Measurements from ENCODE around the gene GJC2.

The GJC2 gene

DNA sequence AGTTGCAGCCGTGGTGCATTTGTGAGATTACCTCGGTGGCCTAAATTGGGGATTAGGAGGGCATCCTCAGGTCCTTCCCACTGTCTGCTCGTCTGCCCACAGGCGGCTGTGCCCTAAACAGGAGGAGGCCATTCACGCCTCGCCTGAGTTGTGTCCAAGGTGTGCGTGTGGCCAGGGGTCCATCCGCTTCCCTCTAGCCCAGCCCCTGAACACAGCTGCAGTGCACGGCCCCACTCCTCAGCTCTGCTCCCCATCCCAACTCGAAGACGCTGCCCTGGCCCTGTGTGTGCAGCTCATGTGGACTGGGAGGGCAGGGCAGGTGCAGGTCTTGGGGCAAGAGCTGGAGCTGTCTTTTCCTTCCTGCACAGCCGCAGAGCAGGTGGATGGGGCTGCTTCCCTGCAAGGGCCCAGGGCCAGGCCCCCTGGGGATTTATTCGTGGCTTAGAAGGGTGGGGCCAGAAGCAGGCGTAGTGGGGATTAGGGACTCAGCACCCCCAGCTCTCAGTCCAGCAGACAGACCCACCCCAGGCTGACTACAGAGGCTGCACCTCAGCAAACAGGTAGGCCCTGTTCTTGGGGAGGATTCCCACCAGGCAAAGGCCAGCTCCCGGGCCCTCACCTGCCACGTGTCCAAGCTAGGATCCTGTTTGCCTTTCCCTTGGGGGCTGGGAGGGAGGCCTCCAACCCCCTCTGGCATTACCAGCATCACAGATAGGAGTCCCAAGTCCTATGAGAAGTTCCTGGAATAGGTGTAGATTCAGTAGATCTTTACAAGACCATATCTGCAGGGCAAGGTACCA lies 5.3 kb upstream of the GJC2 start:
- no peak overlapping the region for H3K9ac ChIP-seq (ENCODE audit: low read depth in 1 of 2, low read length in 2 of 2)
- H3K27me3 ChIP-seq (ENCODE audit: control insufficient read depth in 1 of 2, insufficient read depth in 2 of 2, low read length in 2 of 2): no peaks in the 10 kb centered on the region
- peaks cover 8 to 41% of the 10 kb centered on the region in 2 donors for H3K36me3 ChIP-seq (ENCODE audit: control insufficient read depth in 1 of 2, insufficient read depth in 2 of 2, low read length in 2 of 2)
- H3K27ac ChIP-seq (ENCODE audit: low read depth, low read length): no peak overlapping the region
- peaks cover 36 to 37% of the 10 kb centered on the region in 2 donors for H3K4me1 ChIP-seq (ENCODE audit: control insufficient read depth in 1 of 2, insufficient read depth in 2 of 2, low read length in 2 of 2)
- H3K4me3 ChIP-seq (ENCODE audit: low read depth in 1 of 2, low read length in 2 of 2): no peak overlapping the region
- H3K9me3 ChIP-seq (ENCODE audit: control insufficient read depth in 1 of 2, low read length in 2 of 2): no peaks in the 10 kb centered on the region

DNA sequence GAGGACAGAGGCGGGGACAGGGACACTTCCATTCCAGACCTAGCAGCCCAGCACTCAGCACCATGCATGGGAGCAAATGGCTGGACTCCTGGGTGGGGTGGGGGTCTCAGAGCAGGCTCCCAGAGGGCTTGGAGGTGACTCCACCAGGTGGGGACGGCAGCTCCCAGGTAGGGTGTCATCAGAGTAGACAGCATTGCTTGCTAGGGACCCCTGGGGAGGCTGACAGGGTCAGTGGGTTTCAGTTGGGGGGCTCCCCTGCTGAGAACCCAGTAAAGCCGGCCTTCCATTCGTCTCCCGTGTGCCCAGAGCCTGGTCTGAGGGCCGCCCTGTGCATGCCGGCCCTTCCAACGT lies 4.8 kb upstream of the GJC2 start:
- Histone ChIP-seq H3K36me3 (ENCODE audit: control insufficient read depth in 1 of 2, insufficient read depth in 2 of 2, low read length in 2 of 2) (peaks cover 8 to 41% of the 10 kb centered on the region in 2 donors), H3K27me3 (ENCODE audit: control insufficient read depth in 1 of 2, insufficient read depth in 2 of 2, low read length in 2 of 2) (no peaks in the 10 kb centered on the region), H3K9ac (ENCODE audit: low read depth in 1 of 2, low read length in 2 of 2) (no peak overlapping the region), H3K4me3 (ENCODE audit: low read depth in 1 of 2, low read length in 2 of 2) (no peak overlapping the region), H3K9me3 (ENCODE audit: control insufficient read depth in 1 of 2, low read length in 2 of 2) (no peaks in the 10 kb centered on the region), H3K4me1 (ENCODE audit: control insufficient read depth in 1 of 2, insufficient read depth in 2 of 2, low read length in 2 of 2) (peaks cover 36 to 37% of the 10 kb centered on the region in 2 donors), H3K27ac (ENCODE audit: low read depth, low read length) (no peak overlapping the region)

DNA sequence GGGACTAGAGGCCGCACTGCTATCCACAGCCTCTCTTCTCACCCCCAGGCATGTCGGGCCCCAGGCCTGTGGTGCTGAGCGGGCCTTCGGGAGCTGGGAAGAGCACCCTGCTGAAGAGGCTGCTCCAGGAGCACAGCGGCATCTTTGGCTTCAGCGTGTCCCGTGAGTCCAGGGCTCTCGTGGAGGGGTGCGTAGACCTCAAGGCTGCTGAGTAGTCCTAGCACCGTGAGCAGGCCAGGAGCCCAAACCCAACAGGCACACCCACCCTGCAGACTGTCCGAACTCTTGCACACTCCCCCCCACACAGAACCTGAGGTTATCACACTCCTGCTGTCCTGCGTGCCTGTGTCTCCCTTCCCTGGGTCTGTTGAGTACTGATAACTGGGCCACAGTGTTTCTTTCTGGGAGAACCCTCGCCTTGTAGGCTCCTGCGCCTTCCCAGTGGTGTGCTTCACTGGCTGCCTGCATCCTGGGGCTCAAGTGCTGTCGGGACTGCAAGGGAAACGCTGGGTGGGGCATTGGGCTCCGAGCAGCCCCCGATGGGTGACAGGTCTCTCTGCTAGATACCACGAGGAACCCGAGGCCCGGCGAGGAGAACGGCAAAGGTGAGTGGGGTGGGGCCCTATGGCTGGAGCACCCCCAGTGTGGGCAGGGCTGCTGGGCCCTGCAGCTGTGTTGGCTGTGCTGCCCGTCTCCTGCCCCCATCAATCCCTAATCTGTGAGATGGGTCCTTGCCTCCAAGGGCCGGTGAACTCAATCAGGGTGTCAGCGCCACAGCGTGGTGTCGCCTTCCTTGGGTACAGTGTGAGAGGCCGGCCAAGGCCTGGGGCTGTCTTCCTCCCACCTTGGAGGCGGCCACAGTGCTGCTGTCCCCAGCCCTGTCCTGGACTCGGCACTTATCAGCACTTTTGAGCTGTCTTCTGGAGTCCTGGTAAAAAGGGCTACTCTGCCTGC lies 4.0 kb upstream of the GJC2 start:
- no peak overlapping the region for H3K27ac ChIP-seq (ENCODE audit: low read depth, low read length)
- no peaks in the 10 kb centered on the region for H3K27me3 ChIP-seq (ENCODE audit: control insufficient read depth in 1 of 2, insufficient read depth in 2 of 2, low read length in 2 of 2)
- H3K4me1 ChIP-seq (ENCODE audit: control insufficient read depth in 1 of 2, insufficient read depth in 2 of 2, low read length in 2 of 2): peaks cover 36 to 37% of the 10 kb centered on the region in 2 donors
- H3K36me3 ChIP-seq (ENCODE audit: control insufficient read depth in 1 of 2, insufficient read depth in 2 of 2, low read length in 2 of 2): peaks cover 8 to 41% of the 10 kb centered on the region in 2 donors
- no peaks in the 10 kb centered on the region for H3K9me3 ChIP-seq (ENCODE audit: control insufficient read depth in 1 of 2, low read length in 2 of 2)
- H3K9ac ChIP-seq (ENCODE audit: low read depth in 1 of 2, low read length in 2 of 2): no peak overlapping the region
- no peak overlapping the region for H3K4me3 ChIP-seq (ENCODE audit: low read depth in 1 of 2, low read length in 2 of 2)

DNA sequence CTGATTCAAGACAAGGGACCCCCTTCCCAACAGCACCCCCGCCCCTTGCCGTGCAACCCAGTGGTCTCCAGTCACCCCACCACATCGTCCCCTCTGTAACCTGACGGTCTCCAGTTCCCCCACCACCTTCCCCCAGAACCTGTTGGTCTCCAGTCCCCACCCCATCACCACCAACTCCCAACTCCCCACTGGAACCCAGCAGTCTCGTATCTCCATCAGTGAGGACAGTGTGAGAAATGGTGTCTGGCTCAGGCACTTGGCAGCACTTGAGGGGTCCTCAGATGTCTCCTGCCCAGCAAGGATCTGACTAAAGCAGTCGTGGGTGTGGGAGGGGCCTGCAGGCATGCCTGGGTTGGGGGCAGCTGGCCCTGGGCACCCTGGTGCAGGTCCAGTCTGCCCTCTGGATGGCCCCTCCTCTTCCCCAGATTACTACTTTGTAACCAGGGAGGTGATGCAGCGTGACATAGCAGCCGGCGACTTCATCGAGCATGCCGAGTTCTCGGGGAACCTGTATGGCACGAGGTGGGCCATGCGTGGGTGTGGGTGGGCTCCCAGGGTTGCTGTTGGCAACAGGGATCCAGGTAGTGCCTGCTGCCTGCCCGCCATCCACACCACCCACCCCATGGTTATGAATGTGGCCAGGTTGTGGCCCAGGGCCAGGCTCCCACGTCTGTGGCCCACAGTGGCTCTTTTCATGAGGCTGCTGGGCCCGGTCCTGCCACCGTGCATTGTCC lies 3.1 kb upstream of the GJC2 start:
- Histone ChIP-seq H3K4me1 (ENCODE audit: control insufficient read depth in 1 of 2, insufficient read depth in 2 of 2, low read length in 2 of 2) (peaks cover 29 to 41% of the 10 kb centered on the region in 2 donors), H3K9ac (ENCODE audit: low read depth in 1 of 2, low read length in 2 of 2) (no peak overlapping the region), H3K9me3 (ENCODE audit: control insufficient read depth in 1 of 2, low read length in 2 of 2) (no peaks in the 10 kb centered on the region), H3K36me3 (ENCODE audit: control insufficient read depth in 1 of 2, insufficient read depth in 2 of 2, low read length in 2 of 2) (peaks cover 8 to 41% of the 10 kb centered on the region in 2 donors), H3K27me3 (ENCODE audit: control insufficient read depth in 1 of 2, insufficient read depth in 2 of 2, low read length in 2 of 2) (no peaks in the 10 kb centered on the region), H3K4me3 (ENCODE audit: low read depth in 1 of 2, low read length in 2 of 2) (no peak overlapping the region), H3K27ac (ENCODE audit: low read depth, low read length) (no peak overlapping the region)

- H3K9me3 ChIP-seq (ENCODE audit: control insufficient read depth in 1 of 2, low read length in 2 of 2): no peaks in the 10 kb centered on the region
- no peaks in the 10 kb centered on the region for H3K27me3 ChIP-seq (ENCODE audit: control insufficient read depth in 1 of 2, insufficient read depth in 2 of 2, low read length in 2 of 2)
- peaks cover 23 to 35% of the 10 kb centered on the region in 2 donors for H3K4me1 ChIP-seq (ENCODE audit: control insufficient read depth in 1 of 2, insufficient read depth in 2 of 2, low read length in 2 of 2)
- H3K27ac ChIP-seq (ENCODE audit: low read depth, low read length): no peak overlapping the region
- no peak overlapping the region for H3K9ac ChIP-seq (ENCODE audit: low read depth in 1 of 2, low read length in 2 of 2)
- peaks cover 8 to 41% of the 10 kb centered on the region in 2 donors for H3K36me3 ChIP-seq (ENCODE audit: control insufficient read depth in 1 of 2, insufficient read depth in 2 of 2, low read length in 2 of 2)
- no peak overlapping the region for H3K4me3 ChIP-seq (ENCODE audit: low read depth in 1 of 2, low read length in 2 of 2)
These were observed 2.5 kb upstream of the GJC2 start for GRCh38 chr1:228147151-228147693.

- no peaks in the 10 kb centered on the region for H3K9me3 ChIP-seq (ENCODE audit: control insufficient read depth in 1 of 2, low read length in 2 of 2)
- no peak overlapping the region for H3K4me3 ChIP-seq (ENCODE audit: low read depth in 1 of 2, low read length in 2 of 2)
- peaks cover 17 to 30% of the 10 kb centered on the region in 2 donors for H3K4me1 ChIP-seq (ENCODE audit: control insufficient read depth in 1 of 2, insufficient read depth in 2 of 2, low read length in 2 of 2)
- H3K36me3 ChIP-seq (ENCODE audit: control insufficient read depth in 1 of 2, insufficient read depth in 2 of 2, low read length in 2 of 2): peaks cover 8 to 41% of the 10 kb centered on the region in 2 donors
- no peak overlapping the region for H3K9ac ChIP-seq (ENCODE audit: low read depth in 1 of 2, low read length in 2 of 2)
- no peaks in the 10 kb centered on the region for H3K27me3 ChIP-seq (ENCODE audit: control insufficient read depth in 1 of 2, insufficient read depth in 2 of 2, low read length in 2 of 2)
- no peak overlapping the region for H3K27ac ChIP-seq (ENCODE audit: low read depth, low read length)
These were observed 2.0 kb upstream of the GJC2 start for GRCh38 chr1:228147768-228148167.

DNA sequence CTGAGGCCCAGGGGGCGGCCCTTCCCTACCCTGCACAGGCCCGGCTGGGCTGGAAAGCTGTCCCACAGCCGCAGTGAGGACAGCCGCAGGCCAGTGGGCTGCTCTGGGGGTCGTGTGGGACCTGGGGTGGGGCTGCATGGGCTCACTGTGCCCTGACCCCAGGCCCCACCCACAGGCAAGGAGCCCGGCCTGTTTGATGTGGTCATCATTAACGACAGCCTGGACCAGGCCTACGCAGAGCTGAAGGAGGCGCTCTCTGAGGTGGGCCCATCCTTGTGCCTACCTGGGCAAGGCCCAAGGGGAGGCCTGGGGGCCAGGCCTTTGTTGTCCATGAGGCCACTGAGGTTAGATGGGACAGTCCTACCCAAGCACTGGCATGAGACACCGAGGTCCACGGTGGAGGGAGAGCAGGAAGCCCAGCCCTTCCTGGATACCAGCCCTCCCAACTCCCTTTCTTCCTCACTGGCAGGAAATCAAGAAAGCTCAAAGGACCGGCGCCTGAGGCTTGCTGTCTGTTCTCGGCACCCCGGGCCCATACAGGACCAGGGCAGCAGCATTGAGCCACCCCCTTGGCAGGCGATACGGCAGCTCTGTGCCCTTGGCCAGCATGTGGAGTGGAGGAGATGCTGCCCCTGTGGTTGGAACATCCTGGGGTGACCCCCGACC lies 1.4 kb upstream of the GJC2 start:
- Histone ChIP-seq H3K4me1 (ENCODE audit: control insufficient read depth in 1 of 2, insufficient read depth in 2 of 2, low read length in 2 of 2) (peaks cover 11 to 24% of the 10 kb centered on the region in 2 donors), H3K27ac (ENCODE audit: low read depth, low read length) (no peak overlapping the region), H3K36me3 (ENCODE audit: control insufficient read depth in 1 of 2, insufficient read depth in 2 of 2, low read length in 2 of 2) (peaks cover 8 to 41% of the 10 kb centered on the region in 2 donors), H3K27me3 (ENCODE audit: control insufficient read depth in 1 of 2, insufficient read depth in 2 of 2, low read length in 2 of 2) (no peaks in the 10 kb centered on the region), H3K9me3 (ENCODE audit: control insufficient read depth in 1 of 2, low read length in 2 of 2) (no peaks in the 10 kb centered on the region), H3K9ac (ENCODE audit: low read depth in 1 of 2, low read length in 2 of 2) (no peak overlapping the region), H3K4me3 (ENCODE audit: low read depth in 1 of 2, low read length in 2 of 2) (no peak overlapping the region)

GRCh38 chr1:228148935-228149405 lies 760 bp upstream of the GJC2 start:
- H3K9ac ChIP-seq (ENCODE audit: low read depth in 1 of 2, low read length in 2 of 2): no peak overlapping the region

GRCh38 chr1:228150120-228150460 lies 360 bp downstream of the GJC2 start:
- Histone ChIP-seq H3K9me3 (ENCODE audit: control insufficient read depth in 1 of 2, low read length in 2 of 2) (no peaks in the 10 kb centered on the region), H3K27ac (ENCODE audit: low read depth, low read length) (peak overlapping the region; percentile 42), H3K27me3 (ENCODE audit: control insufficient read depth in 1 of 2, insufficient read depth in 2 of 2, low read length in 2 of 2) (no peaks in the 10 kb centered on the region), H3K36me3 (ENCODE audit: control insufficient read depth in 1 of 2, insufficient read depth in 2 of 2, low read length in 2 of 2) (peaks cover 8 to 36% of the 10 kb centered on the region in 2 donors), H3K4me1 (ENCODE audit: control insufficient read depth in 1 of 2, insufficient read depth in 2 of 2, low read length in 2 of 2) (peaks cover 0 to 8% of the 10 kb centered on the region in 2 donors), H3K9ac (ENCODE audit: low read depth in 1 of 2, low read length in 2 of 2) (no peak overlapping the region), H3K4me3 (ENCODE audit: low read depth in 1 of 2, low read length in 2 of 2) (no peak overlapping the region)

More at GRCh38 chr1:228148935-228149405, 760 bp upstream of the GJC2 start:
- Histone ChIP-seq H3K4me3 (ENCODE audit: low read depth in 1 of 2, low read length in 2 of 2) (no peak overlapping the region), H3K36me3 (ENCODE audit: control insufficient read depth in 1 of 2, insufficient read depth in 2 of 2, low read length in 2 of 2) (peaks cover 8 to 40% of the 10 kb centered on the region in 2 donors), H3K27ac (ENCODE audit: low read depth, low read length) (peak overlapping the region; percentile 32), H3K4me1 (ENCODE audit: control insufficient read depth in 1 of 2, insufficient read depth in 2 of 2, low read length in 2 of 2) (peaks cover 5 to 18% of the 10 kb centered on the region in 2 donors), H3K9me3 (ENCODE audit: control insufficient read depth in 1 of 2, low read length in 2 of 2) (no peaks in the 10 kb centered on the region), H3K27me3 (ENCODE audit: control insufficient read depth in 1 of 2, insufficient read depth in 2 of 2, low read length in 2 of 2) (no peaks in the 10 kb centered on the region)
